Left cardiac atrium (tissue), 4 donors: ENCODE results near the gene RPS19BP1. TPM values are rescaled to one million over a fixed set of nuclear protein-coding genes. Genes with fewer than 3 reads are reported as not detected.

Experiments used
- ATAC-seq, 2 donors: fragments of 200-7000 bp; cut with Tn5 transposase; one replicate each; pipeline ENCODE4 v1.9.1; 2020; ENCODE audit warnings: mild to moderate bottlenecking in 2 of 2, moderate library complexity in 2 of 2
- DNase-seq: peaks from one replicate; pipeline ENCODE4 v3.0.0-alpha.2; 2020
- intact Hi-C, 2 donors: fragments of 100-400 bp; cut with DNase I; formaldehyde crosslinking; loops; one replicate each; pipeline versions ENCODE4 v1.14.1 to v1.15.1; 2022 to 2023
- total RNA-seq, 2 donors: library from RNA; stranded (reverse); fragmentation: NEBNext Ultra II Directional; extraction: Animal tissue kit (Norgen Biotek cat#: 25700); gene quantifications; one replicate each; pipeline ENCODE4 v1.2.1, GENCODE V29; 2021
- donor health status: DM: no; HTN: yes; CAD: no.
- donor health status: DM: no; HTN: yes; CAD: no; lungs with severe emphysema.
- donor health status: DM: yes; HTN: yes; CAD: no.
- donor health status: Dilated cardiomyopathy.

Gene RPS19BP1
- total RNA-seq, 2 donors from 2014 or later = 66.1 to 70.7 TPM

DNA sequence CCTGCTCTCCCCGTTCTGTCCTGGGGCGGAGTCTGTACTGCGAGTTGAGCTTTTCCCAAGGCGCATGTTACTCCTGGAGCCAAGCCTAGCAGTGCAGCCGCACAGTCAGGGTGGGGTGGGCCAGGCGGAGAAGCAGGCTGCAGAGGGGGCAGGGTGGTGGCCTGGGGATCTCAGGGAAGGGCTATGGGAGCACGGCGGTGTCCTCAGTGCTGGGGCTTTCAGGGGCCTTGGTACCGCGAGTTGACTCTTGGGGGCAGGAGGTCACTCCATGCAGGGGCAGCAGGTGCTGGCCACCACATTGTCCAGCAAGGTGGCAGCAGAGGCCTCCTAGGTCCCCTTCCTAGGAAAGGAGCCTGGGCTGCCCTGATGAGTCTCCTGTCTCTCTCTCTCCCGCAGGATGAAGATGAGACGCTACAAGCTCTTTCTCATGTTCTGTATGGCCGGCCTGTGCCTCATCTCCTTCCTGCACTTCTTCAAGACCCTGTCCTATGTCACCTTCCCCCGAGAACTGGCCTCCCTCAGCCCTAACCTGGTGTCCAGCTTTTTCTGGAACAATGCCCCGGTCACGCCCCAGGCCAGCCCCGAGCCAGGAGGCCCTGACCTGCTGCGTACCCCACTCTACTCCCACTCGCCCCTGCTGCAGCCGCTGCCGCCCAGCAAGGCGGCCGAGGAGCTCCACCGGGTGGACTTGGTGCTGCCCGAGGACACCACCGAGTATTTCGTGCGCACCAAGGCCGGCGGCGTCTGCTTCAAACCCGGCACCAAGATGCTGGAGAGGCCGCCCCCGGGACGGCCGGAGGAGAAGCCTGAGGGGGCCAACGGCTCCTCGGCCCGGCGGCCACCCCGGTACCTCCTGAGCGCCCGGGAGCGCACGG, 45.4 kb downstream of the RPS19BP1 start:
- peak; percentile 10 to 34 for ATAC-seq
- no peak for DNase-seq

DNA sequence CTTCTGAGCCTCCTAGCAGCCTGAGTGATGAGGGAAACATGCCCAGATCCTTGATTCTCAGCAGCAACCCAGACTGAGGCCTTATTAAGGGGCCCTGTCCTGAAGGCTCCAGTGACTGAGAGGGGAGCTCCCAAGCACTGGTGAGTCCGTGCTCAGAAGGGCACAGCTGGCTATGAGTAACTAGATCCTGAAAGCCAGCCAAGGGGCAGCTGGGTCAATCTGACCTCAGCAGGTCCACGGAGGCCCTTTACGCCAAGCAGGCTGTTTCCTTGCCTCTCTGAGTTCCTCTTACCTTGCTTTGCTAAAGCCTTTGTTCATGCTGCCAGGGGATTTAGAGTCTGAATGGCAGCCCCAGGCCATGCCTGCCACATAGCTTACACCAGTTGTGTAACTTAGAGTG, 49.8 kb downstream of the RPS19BP1 start:
- no peak for DNase-seq
- intact Hi-C loops = no loop called here
- ATAC-seq = no peak

More for the DNA sequence above, 45.4 kb downstream of the RPS19BP1 start:
- intact Hi-C loops = no loop called here

DNA sequence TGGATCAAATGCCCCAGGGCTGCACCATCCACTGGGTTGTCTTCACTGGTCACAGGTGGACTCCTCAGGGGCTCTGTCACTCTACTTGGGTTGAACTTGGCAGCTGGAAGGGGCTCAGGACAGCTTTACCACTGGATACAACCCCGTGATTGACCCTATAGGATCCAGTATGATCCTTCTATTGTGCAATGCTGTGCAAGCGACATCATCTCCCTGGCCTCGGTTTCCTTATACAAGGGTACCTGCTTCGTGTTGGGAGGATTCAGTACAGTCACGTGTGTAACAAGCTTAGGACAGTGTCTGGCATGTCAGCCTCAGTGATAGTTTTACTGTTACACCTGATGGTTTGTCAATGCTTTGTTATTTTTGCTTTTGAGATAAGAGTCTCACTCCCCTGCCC, 51.0 kb downstream of the RPS19BP1 start:
- DNase-seq = no peak
- no peak for ATAC-seq
- intact Hi-C loops = no loop called here

GRCh38 chr22:39481054-39481453, 51.5 kb downstream of the RPS19BP1 start:
- DNase-seq (no peak), ATAC-seq (no peak)
- intact Hi-C loops = no loop called here

DNA sequence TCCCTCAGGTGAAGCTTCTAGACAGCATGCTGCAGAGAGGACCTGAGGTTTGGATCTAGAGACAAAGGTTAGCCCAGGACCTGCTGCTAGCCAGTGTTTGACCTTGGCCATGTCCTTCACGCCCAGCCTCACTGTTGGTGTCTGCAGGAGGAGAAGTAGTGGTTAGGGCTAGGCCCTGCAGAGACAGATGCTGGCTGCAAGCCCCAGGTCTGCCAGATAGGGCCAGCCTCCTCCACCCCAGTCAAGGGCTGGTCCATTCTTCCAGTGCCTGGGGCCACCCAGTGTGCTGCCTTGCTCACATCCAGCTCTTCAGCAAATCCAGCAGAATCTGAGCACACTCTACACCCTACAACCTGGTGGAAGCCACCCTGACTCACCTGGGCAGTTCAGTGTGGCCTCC, 52.0 kb downstream of the RPS19BP1 start:
- DNase-seq = no peak
- no peak for ATAC-seq
- intact Hi-C loops = no loop called here

DNA sequence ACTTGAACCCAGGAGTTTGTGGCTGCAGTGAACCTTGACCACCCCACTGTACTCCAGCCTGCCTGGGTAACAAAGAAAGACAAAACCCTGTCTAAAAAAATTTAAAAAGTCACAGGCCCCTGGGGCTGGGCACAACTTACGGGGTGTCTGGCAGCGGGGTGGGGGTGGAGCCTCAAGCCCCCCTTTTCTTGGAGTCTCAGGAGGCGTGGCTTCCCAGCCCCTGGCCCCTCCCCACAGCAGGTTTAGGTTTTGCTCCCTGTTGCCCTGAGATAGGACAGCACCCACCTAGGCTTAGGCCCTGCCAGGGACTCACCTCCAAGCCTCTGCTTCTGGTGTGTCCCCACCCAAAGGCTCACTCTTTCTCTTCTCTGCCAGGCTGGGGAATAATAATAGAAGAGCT, 53.3 kb downstream of the RPS19BP1 start:
- no peak for DNase-seq

More for the DNA sequence above, 53.3 kb downstream of the RPS19BP1 start:
- ATAC-seq = no peak
- intact Hi-C loops = no loop called here

Other genes with a start within 250 kb of the RPS19BP1 start
- gene RPL3, start 213.1 kb downstream of the RPS19BP1 start, total RNA-seq = 1,000 to 10,000 TPM in 1 of 2 donors, 100 to 1,000 TPM in 1; 796 to 1,078 TPM
- 10 to 100 TPM; 48.3 to 60.8 TPM for gene SYNGR1, start 182.8 kb downstream of the RPS19BP1 start, total RNA-seq
- 10 to 100 TPM; 14.1 to 16.8 TPM for gene TAB1, start 133.0 kb downstream of the RPS19BP1 start, total RNA-seq
- gene MGAT3, start 75.7 kb downstream of the RPS19BP1 start, total RNA-seq = 10 to 100 TPM; 11.6 to 13.7 TPM
- 10 to 100 TPM; 18.1 to 29.0 TPM for gene MIEF1, start 30.5 kb downstream of the RPS19BP1 start, total RNA-seq
- 100 to 1,000 TPM; 203 to 294 TPM for gene ATF4, start 12.2 kb downstream of the RPS19BP1 start, total RNA-seq
- under 1 TPM; 0.03 to 0.06 TPM for gene CACNA1I, start 38.0 kb upstream of the RPS19BP1 start, total RNA-seq